ENCODE measurements around the gene SF3A2.

SF3A2 gene

DNA sequence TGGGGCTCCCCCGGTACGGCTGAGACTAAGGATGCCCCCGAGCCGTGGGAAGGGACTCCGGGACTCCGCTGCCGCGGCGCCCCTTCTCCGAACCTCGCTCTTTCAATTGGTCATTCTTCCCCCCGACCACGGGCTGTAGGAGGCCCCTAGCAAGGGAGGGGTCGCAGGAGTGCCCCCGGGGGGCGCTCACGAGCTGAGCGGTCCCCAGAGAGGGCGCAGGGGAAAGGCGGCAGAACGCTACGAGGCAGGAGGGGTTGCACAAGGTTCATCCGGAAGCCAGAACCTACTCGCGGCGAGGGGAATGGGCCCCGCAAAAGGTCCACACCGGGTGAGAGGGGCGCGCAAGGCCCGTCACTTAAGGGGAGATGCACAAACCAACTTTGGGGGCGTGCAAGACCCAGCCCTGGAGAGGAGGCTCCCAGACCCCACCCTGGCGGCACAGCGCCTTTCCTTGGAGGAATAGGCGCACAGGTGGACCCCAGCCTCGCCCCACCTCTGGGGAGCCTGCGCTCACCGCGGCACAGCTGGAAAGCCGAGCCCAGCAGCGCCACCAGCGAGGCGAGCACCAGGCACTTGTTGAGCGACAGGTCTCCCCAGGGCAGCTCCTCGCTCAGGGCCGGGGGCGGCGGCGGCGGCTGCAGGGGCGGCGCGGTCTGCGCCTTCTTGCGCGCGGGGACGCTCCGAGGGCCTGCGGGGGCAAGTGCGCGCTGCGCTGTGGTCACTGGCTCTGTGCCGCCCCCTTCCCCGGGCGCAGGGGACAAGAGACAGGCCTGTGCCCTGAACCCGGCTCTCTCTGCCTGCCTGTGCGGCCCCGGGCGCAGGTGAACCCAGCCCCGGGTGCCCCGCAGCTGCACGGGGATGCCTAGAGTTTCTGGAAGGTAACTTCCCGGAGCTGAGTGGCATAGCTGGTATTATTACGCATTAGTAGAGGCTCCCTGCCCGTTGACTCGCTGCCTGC lies 16.8 kb downstream of the SF3A2 start:
- Histone ChIP-seq H3K27me3 (ENCODE audit: control insufficient read depth in 1 of 2, insufficient read depth in 2 of 2, low read length in 2 of 2) (peaks cover 49% of the 10 kb centered on the region in 2 donors), H3K9ac (ENCODE audit: low read depth in 1 of 2, low read length in 2 of 2) (no peak overlapping the region), H3K36me3 (ENCODE audit: control insufficient read depth in 1 of 2, insufficient read depth in 2 of 2, low read length in 2 of 2) (no peaks in the 10 kb centered on the region), H3K27ac (ENCODE audit: low read depth, low read length) (no peak overlapping the region), H3K4me3 (ENCODE audit: low read depth in 1 of 2, low read length in 2 of 2) (peak overlapping the region; percentile 15 to 43), H3K4me1 (ENCODE audit: control insufficient read depth in 1 of 2, insufficient read depth in 2 of 2, low read length in 2 of 2) (peaks cover 5 to 23% of the 10 kb centered on the region in 2 donors), H3K9me3 (ENCODE audit: control insufficient read depth in 1 of 2, low read length in 2 of 2) (no peaks in the 10 kb centered on the region)

DNA sequence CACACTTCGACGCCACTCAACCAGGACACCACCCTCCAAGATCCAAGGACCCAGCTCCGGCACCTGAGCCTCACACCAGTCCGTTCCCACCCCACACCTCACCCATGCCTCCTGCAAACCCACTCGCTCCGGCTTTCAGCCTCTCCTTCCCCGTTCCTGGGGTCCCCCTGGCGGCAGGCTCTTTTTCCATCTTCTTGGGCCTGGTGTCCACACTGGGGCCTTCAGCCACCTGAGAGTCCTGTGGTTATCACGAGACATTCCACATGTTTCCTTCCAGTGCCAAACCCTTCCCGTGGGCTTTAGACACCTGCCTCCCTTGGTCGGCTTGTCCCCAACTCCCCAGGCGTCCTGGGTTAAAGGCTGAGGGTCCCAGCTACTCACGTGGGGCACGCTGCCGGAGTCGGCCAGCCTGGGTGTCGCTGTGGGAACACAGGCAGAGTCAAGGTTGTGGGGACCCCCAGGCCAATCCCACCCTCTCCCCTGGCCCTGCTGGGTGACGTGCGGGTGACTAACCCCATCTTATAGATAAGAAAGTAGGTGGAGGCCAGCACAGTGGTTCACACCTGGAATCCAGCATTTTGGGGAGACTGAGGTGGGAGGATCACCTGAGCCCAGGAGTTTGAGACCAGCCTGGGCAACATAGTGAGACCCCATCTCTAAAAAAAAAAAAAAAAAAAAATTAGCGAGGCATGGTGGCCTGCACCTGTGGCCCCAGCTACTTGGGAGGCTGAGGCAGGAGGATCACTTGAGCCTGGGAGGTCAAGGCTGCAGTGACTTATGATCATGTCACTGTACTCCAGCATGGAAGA lies 17.6 kb downstream of the SF3A2 start:
- peaks cover 46 to 48% of the 10 kb centered on the region in 2 donors for H3K27me3 ChIP-seq (ENCODE audit: control insufficient read depth in 1 of 2, insufficient read depth in 2 of 2, low read length in 2 of 2)
- H3K9me3 ChIP-seq (ENCODE audit: control insufficient read depth in 1 of 2, low read length in 2 of 2), result no peaks in the 10 kb centered on the region
- peaks cover 5 to 23% of the 10 kb centered on the region in 2 donors for H3K4me1 ChIP-seq (ENCODE audit: control insufficient read depth in 1 of 2, insufficient read depth in 2 of 2, low read length in 2 of 2)
- no peak overlapping the region for H3K9ac ChIP-seq (ENCODE audit: low read depth in 1 of 2, low read length in 2 of 2)
- no peak overlapping the region for H3K4me3 ChIP-seq (ENCODE audit: low read depth in 1 of 2, low read length in 2 of 2)
- H3K36me3 ChIP-seq (ENCODE audit: control insufficient read depth in 1 of 2, insufficient read depth in 2 of 2, low read length in 2 of 2), result no peaks in the 10 kb centered on the region
- H3K27ac ChIP-seq (ENCODE audit: low read depth, low read length), result no peak overlapping the region

DNA sequence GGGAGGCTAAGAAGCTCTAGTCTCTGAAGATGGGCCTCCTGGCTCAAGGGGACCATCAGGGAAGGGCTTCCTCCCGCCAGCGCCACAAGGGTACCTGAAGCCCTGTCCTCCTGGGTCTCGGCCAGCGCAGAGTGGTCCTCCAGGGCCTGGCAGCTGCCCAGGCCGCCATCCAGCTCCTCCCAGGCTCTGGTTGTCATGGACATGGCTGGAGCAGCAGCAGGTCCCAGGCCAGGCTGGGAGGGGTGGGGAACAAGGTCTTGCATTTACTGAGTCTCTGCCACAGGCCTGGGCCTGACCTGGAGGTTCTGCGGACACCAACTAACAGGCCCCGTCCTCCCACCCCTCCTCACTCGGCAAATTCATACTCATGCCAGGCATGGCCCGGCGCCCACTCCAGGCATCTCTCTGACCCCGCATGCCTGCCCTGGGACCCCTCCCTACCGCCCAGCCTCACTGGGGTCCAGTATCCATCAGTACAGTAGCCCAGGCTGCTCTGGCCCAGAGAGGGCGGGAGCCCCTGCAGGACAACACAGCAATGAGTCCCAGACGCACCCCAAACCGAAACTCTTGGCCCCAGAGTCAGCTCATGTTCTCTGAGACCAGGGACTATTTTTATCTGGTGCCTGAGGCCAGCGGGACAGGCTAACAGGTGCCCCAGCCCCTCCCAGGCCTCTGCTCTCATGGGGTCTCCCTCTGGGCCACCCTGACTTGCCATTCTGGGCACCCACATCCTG lies 18.7 kb downstream of the SF3A2 start:
- Histone ChIP-seq H3K4me3 (ENCODE audit: low read depth in 1 of 2, low read length in 2 of 2) (no peak overlapping the region), H3K27ac (ENCODE audit: low read depth, low read length) (no peak overlapping the region), H3K36me3 (ENCODE audit: control insufficient read depth in 1 of 2, insufficient read depth in 2 of 2, low read length in 2 of 2) (no peaks in the 10 kb centered on the region), H3K4me1 (ENCODE audit: control insufficient read depth in 1 of 2, insufficient read depth in 2 of 2, low read length in 2 of 2) (peaks cover 5 to 23% of the 10 kb centered on the region in 2 donors), H3K9me3 (ENCODE audit: control insufficient read depth in 1 of 2, low read length in 2 of 2) (no peaks in the 10 kb centered on the region), H3K27me3 (ENCODE audit: control insufficient read depth in 1 of 2, insufficient read depth in 2 of 2, low read length in 2 of 2) (peaks cover 36 to 37% of the 10 kb centered on the region in 2 donors), H3K9ac (ENCODE audit: low read depth in 1 of 2, low read length in 2 of 2) (no peak overlapping the region)

- Histone ChIP-seq H3K36me3 (ENCODE audit: control insufficient read depth in 1 of 2, insufficient read depth in 2 of 2, low read length in 2 of 2) (no peaks in the 10 kb centered on the region), H3K27ac (ENCODE audit: low read depth, low read length) (no peak within 1 kb of the TSS), H3K4me3 (ENCODE audit: low read depth in 1 of 2, low read length in 2 of 2) (no peak within 1 kb of the TSS), H3K9ac (ENCODE audit: low read depth in 1 of 2, low read length in 2 of 2) (no peak within 1 kb of the TSS), H3K4me1 (ENCODE audit: control insufficient read depth in 1 of 2, insufficient read depth in 2 of 2, low read length in 2 of 2) (peaks cover 5 to 23% of the 10 kb centered on the region in 2 donors), H3K9me3 (ENCODE audit: control insufficient read depth in 1 of 2, low read length in 2 of 2) (no peaks in the 10 kb centered on the region), H3K27me3 (ENCODE audit: control insufficient read depth in 1 of 2, insufficient read depth in 2 of 2, low read length in 2 of 2) (peaks cover 28 to 29% of the 10 kb centered on the region in 2 donors)
These were observed 19.5 kb downstream of the SF3A2 start, which contains the start of gene JSRP1 for GRCh38 chr19:2255982-2256685. JSRP1 (minus strand) TSS chr19:2256417; CDS start chr19:2255314, 1,103 bp downstream.

- Histone ChIP-seq H3K27ac (ENCODE audit: low read depth, low read length) (no peak overlapping the region), H3K27me3 (ENCODE audit: control insufficient read depth in 1 of 2, insufficient read depth in 2 of 2, low read length in 2 of 2) (no peaks in the 10 kb centered on the region), H3K9ac (ENCODE audit: low read depth in 1 of 2, low read length in 2 of 2) (no peak overlapping the region), H3K4me3 (ENCODE audit: low read depth in 1 of 2, low read length in 2 of 2) (no peak overlapping the region), H3K36me3 (ENCODE audit: control insufficient read depth in 1 of 2, insufficient read depth in 2 of 2, low read length in 2 of 2) (no peaks in the 10 kb centered on the region), H3K4me1 (ENCODE audit: control insufficient read depth in 1 of 2, insufficient read depth in 2 of 2, low read length in 2 of 2) (peaks cover 0 to 4% of the 10 kb centered on the region in 2 donors), H3K9me3 (ENCODE audit: control insufficient read depth in 1 of 2, low read length in 2 of 2) (no peaks in the 10 kb centered on the region)
These were observed 22.7 kb downstream of the SF3A2 start for GRCh38 chr19:2259336-2259735.

- Histone ChIP-seq H3K27ac (ENCODE audit: low read depth, low read length) (peak overlapping the region; percentile 25), H3K27me3 (ENCODE audit: control insufficient read depth in 1 of 2, insufficient read depth in 2 of 2, low read length in 2 of 2) (no peaks in the 10 kb centered on the region), H3K4me3 (ENCODE audit: low read depth in 1 of 2, low read length in 2 of 2) (no peak overlapping the region), H3K9me3 (ENCODE audit: control insufficient read depth in 1 of 2, low read length in 2 of 2) (no peaks in the 10 kb centered on the region), H3K36me3 (ENCODE audit: control insufficient read depth in 1 of 2, insufficient read depth in 2 of 2, low read length in 2 of 2) (no peaks in the 10 kb centered on the region), H3K4me1 (ENCODE audit: control insufficient read depth in 1 of 2, insufficient read depth in 2 of 2, low read length in 2 of 2) (peaks cover 0 to 4% of the 10 kb centered on the region in 2 donors), H3K9ac (ENCODE audit: low read depth in 1 of 2, low read length in 2 of 2) (no peak overlapping the region)
These were observed 23.7 kb downstream of the SF3A2 start for GRCh38 chr19:2260341-2260805.

GRCh38 chr19:2261438-2262172 lies 25.0 kb downstream of the SF3A2 start:
- no peak overlapping the region for H3K27ac ChIP-seq (ENCODE audit: low read depth, low read length)
- H3K36me3 ChIP-seq (ENCODE audit: control insufficient read depth in 1 of 2, insufficient read depth in 2 of 2, low read length in 2 of 2), result no peaks in the 10 kb centered on the region
- no peaks in the 10 kb centered on the region for H3K27me3 ChIP-seq (ENCODE audit: control insufficient read depth in 1 of 2, insufficient read depth in 2 of 2, low read length in 2 of 2)
- no peaks in the 10 kb centered on the region for H3K9me3 ChIP-seq (ENCODE audit: control insufficient read depth in 1 of 2, low read length in 2 of 2)
- no peak overlapping the region for H3K4me3 ChIP-seq (ENCODE audit: low read depth in 1 of 2, low read length in 2 of 2)
- peaks cover 4 to 5% of the 10 kb centered on the region in 2 donors for H3K4me1 ChIP-seq (ENCODE audit: control insufficient read depth in 1 of 2, insufficient read depth in 2 of 2, low read length in 2 of 2)
- no peak overlapping the region for H3K9ac ChIP-seq (ENCODE audit: low read depth in 1 of 2, low read length in 2 of 2)

DNA sequence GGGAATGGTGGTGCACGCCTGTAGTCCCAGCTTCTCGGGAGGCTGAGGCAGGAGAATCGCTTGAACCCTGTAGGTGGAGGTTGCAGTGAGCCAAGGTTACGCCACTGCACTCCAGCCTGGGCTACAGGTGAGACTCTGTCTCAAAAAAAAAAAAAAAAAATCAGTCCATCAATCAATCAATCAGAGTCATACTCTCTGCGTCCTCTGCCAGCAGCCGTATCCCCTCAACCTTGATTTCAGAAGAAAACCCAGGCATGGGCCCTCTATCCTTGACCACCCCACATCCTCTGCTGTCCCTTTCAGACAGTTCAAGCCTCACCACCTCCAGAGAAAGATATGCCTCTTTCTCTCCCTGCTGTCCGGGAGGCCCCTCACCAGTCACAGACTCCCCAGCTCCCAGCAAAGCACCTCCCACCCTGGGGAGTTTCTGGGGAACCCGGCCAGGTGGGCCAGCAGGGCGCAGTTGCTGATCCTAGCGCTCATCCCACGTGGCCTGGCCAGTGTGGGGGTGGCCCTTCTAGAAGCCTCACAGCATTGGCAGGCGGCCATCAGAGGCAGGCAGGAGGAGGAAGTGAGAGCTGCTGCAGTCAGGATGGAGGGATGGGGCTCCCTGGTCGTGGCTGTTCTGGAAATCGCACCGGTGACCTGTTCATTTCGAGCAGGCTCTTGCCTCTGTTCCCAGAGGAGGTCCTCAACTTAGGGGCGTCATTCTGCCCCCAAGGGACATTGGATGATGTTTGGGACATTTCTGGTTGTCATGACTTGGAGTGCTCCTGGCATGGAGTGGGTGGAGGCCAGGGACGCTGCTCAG lies 29.8 kb downstream of the SF3A2 start:
- Histone ChIP-seq H3K4me3 (ENCODE audit: low read depth in 1 of 2, low read length in 2 of 2) (no peak overlapping the region), H3K4me1 (ENCODE audit: control insufficient read depth in 1 of 2, insufficient read depth in 2 of 2, low read length in 2 of 2) (peaks cover 10 to 11% of the 10 kb centered on the region in 2 donors), H3K9ac (ENCODE audit: low read depth in 1 of 2, low read length in 2 of 2) (peak overlapping the region; percentile 12 to 15), H3K27me3 (ENCODE audit: control insufficient read depth in 1 of 2, insufficient read depth in 2 of 2, low read length in 2 of 2) (no peaks in the 10 kb centered on the region), H3K9me3 (ENCODE audit: control insufficient read depth in 1 of 2, low read length in 2 of 2) (no peaks in the 10 kb centered on the region), H3K27ac (ENCODE audit: low read depth, low read length) (no peak overlapping the region), H3K36me3 (ENCODE audit: control insufficient read depth in 1 of 2, insufficient read depth in 2 of 2, low read length in 2 of 2) (peaks cover 0 to under 1% of the 10 kb centered on the region in 2 donors)
